ENCODE measurements around the gene PSG7. TPM values are rescaled to one million over a fixed set of nuclear protein-coding genes. Genes with fewer than 3 reads are reported as not detected.
"Not testable (repeated sequence)": the region's sequence is repeated elsewhere in the genome, so short reads cannot be mapped to it uniquely, and the experiment has no call there.

PSG7 gene
- total and polyA plus RNA-seq, 2 donors (not counting 1 experiment from before 2014, with no cell fraction given) = not detected

DNA sequence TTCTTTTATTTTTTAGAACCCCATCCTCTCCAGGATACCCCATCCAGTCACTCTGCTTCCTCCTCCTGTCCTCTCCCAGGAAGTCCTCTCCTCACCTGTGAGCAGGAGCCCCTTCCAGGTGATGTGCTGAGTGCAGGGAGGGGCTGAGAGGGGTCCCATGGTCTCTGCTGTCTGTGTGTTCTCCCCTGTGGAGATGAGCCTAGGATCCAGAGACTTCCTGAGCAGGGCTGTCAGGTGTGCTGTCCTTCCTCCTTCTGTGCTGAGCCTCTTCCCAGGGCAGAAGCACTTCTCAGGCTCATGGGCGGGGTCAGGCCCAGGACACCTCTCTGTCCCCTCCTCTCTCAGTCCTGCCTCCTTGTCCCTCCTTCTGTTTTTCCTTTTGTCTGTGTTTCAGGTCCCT lies 19.4 kb downstream of the PSG7 start, which contains the start of gene PSG6:
Gene PSG6 (minus strand): TSS at position 261 of the 400 bp plus-strand sequence. CDS start 102 bp downstream, at position 159.
- POLR2A ChIA-PET; H3K79me2 ChIP-seq (ENCODE audit: control insufficient read depth, insufficient read depth, low read length); H3K27me3 ChIP-seq (replicated peaks in 1 of 4; ENCODE audit: control extremely low read depth in 1 of 4, control insufficient read depth in 3 of 4, insufficient read depth in 4 of 4, low read length in 3 of 4); H3K27ac ChIP-seq (ENCODE audit: low read length in 2 of 2); CTCF ChIA-PET; H3K27me3 Mint-ChIP-seq; intact Hi-C loops (cut with micrococcal nuclease); DNase-seq; H3K9ac ChIP-seq (ENCODE audit: low read length); H4K20me1 ChIP-seq (ENCODE audit: control insufficient read depth, insufficient read depth, low read length, poor library complexity, severe bottlenecking); H3K27ac Mint-ChIP-seq; H3K4me1 ChIP-seq (ENCODE audit: control insufficient read depth in 2 of 2, insufficient read depth in 2 of 2, low read length in 2 of 2); H2AFZ ChIP-seq (ENCODE audit: insufficient read depth, low read depth, low read length, poor library complexity, severe bottlenecking); H3K4me3 Mint-ChIP-seq; H3K9me3 ChIP-seq (ENCODE audit: control extremely low read depth in 1 of 3, control insufficient read depth in 2 of 3, insufficient read depth in 1 of 3, low read length in 2 of 3); ATAC-seq (ENCODE audit: low read depth); H3K36me3 ChIP-seq (replicated peaks in 1 of 2; ENCODE audit: control extremely low read depth in 1 of 2, control insufficient read depth in 1 of 2, extremely low read depth in 1 of 2, insufficient read depth in 2 of 2, low read length in 1 of 2); H3K4me2 ChIP-seq (replicated peaks; ENCODE audit: low read depth, low read length, poor library complexity, severe bottlenecking); H3K9me3 Mint-ChIP-seq (ENCODE audit: insufficient read depth); H3K4me3 ChIP-seq (ENCODE audit: control extremely low read depth in 1 of 5, extremely low read depth in 1 of 5, insufficient read depth in 1 of 5, low read depth in 2 of 5, low read length in 4 of 5); H3K4me1 Mint-ChIP-seq: not testable (repeated sequence)
- no CpG with 5 or more reads among the region's 1 CpG for WGBS (ENCODE audit: insufficient coverage)

DNA sequence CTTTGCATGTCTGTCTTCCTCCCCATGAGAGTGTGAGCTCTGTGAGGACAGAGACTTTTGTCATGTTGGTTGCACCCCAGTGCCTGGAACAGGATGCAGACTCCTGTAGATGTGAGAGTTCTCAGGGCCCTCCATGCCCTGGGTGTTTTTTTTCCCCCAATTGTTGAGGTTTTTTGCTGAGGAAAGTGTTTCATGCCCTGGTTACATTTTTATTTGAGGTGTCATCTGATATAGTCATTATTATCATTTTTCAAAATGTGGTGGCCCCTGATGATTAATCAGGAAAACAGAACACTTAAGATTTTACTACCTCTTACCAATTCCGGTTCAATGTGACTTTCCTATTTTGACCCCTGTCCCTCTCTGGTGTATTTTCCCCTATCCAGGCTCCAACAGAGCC lies 20.1 kb downstream of the PSG7 start:
- H3K27me3 Mint-ChIP-seq; H3K9me3 ChIP-seq (ENCODE audit: control extremely low read depth in 1 of 3, control insufficient read depth in 2 of 3, insufficient read depth in 1 of 3, low read length in 2 of 3); POLR2A ChIA-PET; H3K27ac Mint-ChIP-seq; H3K27me3 ChIP-seq (replicated peaks in 1 of 4; ENCODE audit: control extremely low read depth in 1 of 4, control insufficient read depth in 3 of 4, insufficient read depth in 4 of 4, low read length in 3 of 4); CTCF ChIA-PET; H3K4me1 Mint-ChIP-seq; H2AFZ ChIP-seq (ENCODE audit: insufficient read depth, low read depth, low read length, poor library complexity, severe bottlenecking); H3K36me3 ChIP-seq (replicated peaks in 1 of 2; ENCODE audit: control extremely low read depth in 1 of 2, control insufficient read depth in 1 of 2, extremely low read depth in 1 of 2, insufficient read depth in 2 of 2, low read length in 1 of 2); H3K9ac ChIP-seq (ENCODE audit: low read length); H3K4me2 ChIP-seq (replicated peaks; ENCODE audit: low read depth, low read length, poor library complexity, severe bottlenecking); H3K4me1 ChIP-seq (ENCODE audit: control insufficient read depth in 2 of 2, insufficient read depth in 2 of 2, low read length in 2 of 2); H3K79me2 ChIP-seq (ENCODE audit: control insufficient read depth, insufficient read depth, low read length); ATAC-seq (ENCODE audit: low read depth); H3K9me3 Mint-ChIP-seq (ENCODE audit: insufficient read depth); H3K4me3 Mint-ChIP-seq; intact Hi-C loops (cut with micrococcal nuclease); H3K4me3 ChIP-seq (ENCODE audit: control extremely low read depth in 1 of 5, extremely low read depth in 1 of 5, insufficient read depth in 1 of 5, low read depth in 2 of 5, low read length in 4 of 5); DNase-seq; H3K27ac ChIP-seq (ENCODE audit: low read length in 2 of 2); H4K20me1 ChIP-seq (ENCODE audit: control insufficient read depth, insufficient read depth, low read length, poor library complexity, severe bottlenecking): not testable (repeated sequence)
- WGBS (ENCODE audit: insufficient coverage) = no CpG with 5 or more reads among the region's 1 CpG

DNA sequence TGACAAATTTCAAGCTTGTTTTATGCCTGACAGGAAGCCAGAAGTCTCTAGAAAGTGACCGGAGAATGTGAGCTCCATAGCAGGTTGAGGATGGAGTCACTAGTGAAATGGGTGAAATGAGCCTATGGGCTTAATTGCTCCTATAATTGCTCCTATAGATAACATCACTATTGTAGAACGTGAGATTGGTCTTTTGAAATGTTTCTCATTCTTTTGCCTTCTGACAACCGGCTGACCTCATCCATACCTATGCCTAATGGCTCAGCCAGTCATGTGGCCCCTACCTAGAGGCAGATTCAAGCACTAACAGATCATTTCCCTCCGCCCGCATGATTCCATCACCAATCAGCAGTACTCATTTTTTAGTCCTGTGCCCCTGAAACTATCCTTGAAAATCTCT lies 23.5 kb downstream of the PSG7 start:
- H4K20me1 ChIP-seq (ENCODE audit: control insufficient read depth, insufficient read depth, low read length, poor library complexity, severe bottlenecking); H3K4me3 Mint-ChIP-seq; H3K4me3 ChIP-seq (ENCODE audit: control extremely low read depth in 1 of 5, extremely low read depth in 1 of 5, insufficient read depth in 1 of 5, low read depth in 2 of 5, low read length in 4 of 5); H3K4me1 ChIP-seq (ENCODE audit: control insufficient read depth in 2 of 2, insufficient read depth in 2 of 2, low read length in 2 of 2); H3K9me3 ChIP-seq (ENCODE audit: control extremely low read depth in 1 of 3, control insufficient read depth in 2 of 3, insufficient read depth in 1 of 3, low read length in 2 of 3); CTCF ChIA-PET; DNase-seq; H3K27ac ChIP-seq (ENCODE audit: low read length in 2 of 2); H2AFZ ChIP-seq (ENCODE audit: insufficient read depth, low read depth, low read length, poor library complexity, severe bottlenecking); H3K27me3 Mint-ChIP-seq; H3K79me2 ChIP-seq (ENCODE audit: control insufficient read depth, insufficient read depth, low read length); H3K27ac Mint-ChIP-seq; intact Hi-C loops (cut with micrococcal nuclease); H3K4me1 Mint-ChIP-seq; POLR2A ChIA-PET; H3K4me2 ChIP-seq (replicated peaks; ENCODE audit: low read depth, low read length, poor library complexity, severe bottlenecking); H3K9ac ChIP-seq (ENCODE audit: low read length); H3K27me3 ChIP-seq (replicated peaks in 1 of 4; ENCODE audit: control extremely low read depth in 1 of 4, control insufficient read depth in 3 of 4, insufficient read depth in 4 of 4, low read length in 3 of 4); H3K9me3 Mint-ChIP-seq (ENCODE audit: insufficient read depth); ATAC-seq (ENCODE audit: low read depth); H3K36me3 ChIP-seq (replicated peaks in 1 of 2; ENCODE audit: control extremely low read depth in 1 of 2, control insufficient read depth in 1 of 2, extremely low read depth in 1 of 2, insufficient read depth in 2 of 2, low read length in 1 of 2): not testable (repeated sequence)
- 100% methylated on average over 2 of the region's 5 CpGs for WGBS (ENCODE audit: insufficient coverage)

DNA sequence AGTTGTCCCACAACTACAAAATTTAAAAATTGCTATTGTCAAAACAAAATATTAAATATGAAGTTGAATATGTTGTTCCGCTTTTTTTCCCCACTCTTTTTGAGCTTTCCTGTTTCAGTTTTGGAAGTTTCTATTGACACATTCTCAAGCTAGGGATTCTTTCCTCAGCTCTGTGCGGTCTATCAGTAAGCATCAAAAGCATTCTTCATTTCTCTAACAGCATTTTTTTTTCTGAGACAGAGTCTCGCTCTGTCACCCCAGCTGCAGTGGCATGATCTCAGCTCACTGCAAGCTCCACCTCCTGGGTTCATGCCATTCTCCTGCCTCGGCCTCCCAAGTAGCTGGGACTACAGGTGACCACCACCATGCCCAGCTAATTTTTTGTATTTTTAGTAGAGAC lies 24.1 kb downstream of the PSG7 start:
- ATAC-seq (ENCODE audit: low read depth); intact Hi-C loops (cut with micrococcal nuclease): not testable (repeated sequence)
- 93% methylated on average over 3 of the region's 4 CpGs for WGBS (ENCODE audit: insufficient coverage)

More for the DNA sequence above, 24.1 kb downstream of the PSG7 start:
- H3K4me3 ChIP-seq (ENCODE audit: control extremely low read depth in 1 of 5, extremely low read depth in 1 of 5, insufficient read depth in 1 of 5, low read depth in 2 of 5, low read length in 4 of 5); H3K9ac ChIP-seq (ENCODE audit: low read length); POLR2A ChIA-PET; H4K20me1 ChIP-seq (ENCODE audit: control insufficient read depth, insufficient read depth, low read length, poor library complexity, severe bottlenecking); DNase-seq; H3K27me3 Mint-ChIP-seq; H3K36me3 ChIP-seq (replicated peaks in 1 of 2; ENCODE audit: control extremely low read depth in 1 of 2, control insufficient read depth in 1 of 2, extremely low read depth in 1 of 2, insufficient read depth in 2 of 2, low read length in 1 of 2); H3K4me1 Mint-ChIP-seq; H3K27ac ChIP-seq (ENCODE audit: low read length in 2 of 2); H3K27ac Mint-ChIP-seq; H3K4me1 ChIP-seq (ENCODE audit: control insufficient read depth in 2 of 2, insufficient read depth in 2 of 2, low read length in 2 of 2); CTCF ChIA-PET; H3K27me3 ChIP-seq (replicated peaks in 1 of 4; ENCODE audit: control extremely low read depth in 1 of 4, control insufficient read depth in 3 of 4, insufficient read depth in 4 of 4, low read length in 3 of 4); H3K4me3 Mint-ChIP-seq; H3K79me2 ChIP-seq (ENCODE audit: control insufficient read depth, insufficient read depth, low read length); H3K9me3 ChIP-seq (ENCODE audit: control extremely low read depth in 1 of 3, control insufficient read depth in 2 of 3, insufficient read depth in 1 of 3, low read length in 2 of 3); H3K9me3 Mint-ChIP-seq (ENCODE audit: insufficient read depth); H3K4me2 ChIP-seq (replicated peaks; ENCODE audit: low read depth, low read length, poor library complexity, severe bottlenecking); H2AFZ ChIP-seq (ENCODE audit: insufficient read depth, low read depth, low read length, poor library complexity, severe bottlenecking): not testable (repeated sequence)
